Lung (tissue), 12 donors: ENCODE results near the gene HNRNPR. TPM values are rescaled to one million over a fixed set of nuclear protein-coding genes. Genes with fewer than 3 reads are reported as not detected.
A peak's percentile ranks its signal among the peaks of the same experiment; 100 is the strongest.
"Not testable (repeated sequence)": the region's sequence is repeated elsewhere in the genome, so short reads cannot be mapped to it uniquely, and the experiment has no call there.

Experiments
- ATAC-seq: fragments of 200-7000 bp; cut with Tn5 transposase; one replicate; pipeline ENCODE4 v1.9.1; 2020; ENCODE audit warnings: moderate number of reproducible peaks; ENCODE audit not compliant: insufficient read depth, low FRiP score
- DNase-seq, 3 donors: peaks; one replicate each; pipeline ENCODE4 v3.0.0-alpha.2; 2013 to 2017
- H3K27ac ChIP-seq, 2 donors: one replicate each; pipeline ENCODE4 v1.5.1; 2013; ENCODE audit warnings: mild to moderate bottlenecking in 2 of 2, moderate library complexity in 2 of 2, control low read depth in 1 of 2, inconsistent platforms in 1 of 2, low read depth in 1 of 2, low read length in 1 of 2
- H3K27me3 ChIP-seq, 3 donors: one replicate each; pipeline ENCODE4 v1.5.1; 2013; ENCODE audit warnings: low read length in 2 of 3; ENCODE audit not compliant: control insufficient read depth in 3 of 3, insufficient read depth in 3 of 3
- H3K36me3 ChIP-seq, 4 donors: one replicate each; pipeline ENCODE4 v1.5.1; 2013; ENCODE audit warnings: low read length in 4 of 4, mild to moderate bottlenecking in 1 of 4, moderate library complexity in 1 of 4; ENCODE audit not compliant: control insufficient read depth in 4 of 4, insufficient read depth in 4 of 4
- H3K4me1 ChIP-seq, 5 donors: one replicate each; pipeline ENCODE4 v1.5.1; 2013; ENCODE audit warnings: low read length in 5 of 5, mild to moderate bottlenecking in 2 of 5, moderate library complexity in 1 of 5; ENCODE audit not compliant: control insufficient read depth in 5 of 5, insufficient read depth in 5 of 5
- H3K4me3 ChIP-seq: one replicate; pipeline ENCODE4 v1.5.1; 2013; ENCODE audit warnings: mild to moderate bottlenecking, control low read depth, moderate library complexity
- H3K9ac ChIP-seq, 2 donors: one replicate each; pipeline ENCODE4 v1.5.1; 2013; ENCODE audit warnings: low read length in 2 of 2, control low read depth in 1 of 2; ENCODE audit not compliant: insufficient read depth in 1 of 2
- H3K9me3 ChIP-seq, 4 donors: one replicate each; pipeline ENCODE4 v1.5.1; 2013; ENCODE audit warnings: low read length in 3 of 4, mild to moderate bottlenecking in 1 of 4, moderate library complexity in 1 of 4; ENCODE audit not compliant: control insufficient read depth in 4 of 4, insufficient read depth in 3 of 4
- WGBS, 2 donors: extraction: QIAGEN DNeasy Blood & Tissue Kit; methylation state at CpG; one replicate each; pipeline ENCODE4 v1.1.7; 2013; 5-methylcytosine and 5-hydroxymethylcytosine counted together
- polyA plus RNA-seq, 2 donors: library from polyadenylated mRNA; stranded (reverse); fragments of 200-250 nt; gene quantifications; one replicate each; pipeline ENCODE4 v1.2.1, GENCODE V29; 2013
- total RNA-seq, 2 donors: library from RNA; depleted of rRNA in 1 of 2; stranded (reverse); fragments of >200 nt in 1 of 2; gene quantifications; one replicate each; pipeline ENCODE4 v1.2.1, GENCODE V29; 2014 to 2021
- TF ChIP-seq, protein P1 (sequence below): IDR thresholded peaks from 2 replicates; pipeline ENCODE4 v1.5.1; 2012; ENCODE audit warnings: mild to moderate bottlenecking; ENCODE audit errors: control extremely low read depth, extremely low read depth
- donor health status: control.
- donor health status: control.
- donor health status: Bipolar disorder and iron deficiency.
- donor health status: healthy.
- donor health status: DM: yes; HTN: yes; CAD: no.

Gene HNRNPR
- total and polyA plus RNA-seq, 4 donors: 54.2 to 147 (median 94.9) TPM

DNA sequence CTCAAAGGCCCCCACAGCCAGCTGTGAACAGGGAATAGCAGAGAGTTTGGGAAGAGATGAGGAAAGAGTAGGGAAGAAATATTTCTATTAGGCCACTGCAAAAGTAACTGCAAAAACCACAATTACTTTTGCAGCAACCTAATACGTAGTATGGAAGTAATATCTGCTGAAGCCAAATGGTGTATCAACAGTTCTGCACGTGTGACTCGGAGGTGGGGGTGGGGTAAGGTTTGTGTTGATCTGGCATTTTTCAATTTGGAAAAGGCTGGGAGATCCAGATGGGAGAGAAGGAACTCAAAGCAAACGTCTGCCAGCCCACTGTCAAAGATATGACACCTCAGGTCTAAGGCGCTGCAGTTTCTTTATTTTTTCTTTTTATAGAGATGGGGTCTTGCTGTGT lies 36.6 kb upstream of the HNRNPR start:
- Histone ChIP-seq H3K9me3 (no peaks in the 10 kb centered on the region), H3K27me3 (peaks cover 0 to under 1% (median 0%) of the 10 kb centered on the region in 3 donors), H3K4me1 (peaks cover 0 to 11% (median 0%) of the 10 kb centered on the region in 5 donors), H3K27ac (no peak overlapping the region), H3K4me3 (no peak overlapping the region), H3K36me3 (peaks cover 0 to 5% (median under 1%) of the 10 kb centered on the region in 4 donors), H3K9ac (no peak overlapping the region)
- ATAC-seq (no peak), DNase-seq (no peak)
- 61 to 63% methylated on average over 5 of the region's 5 CpGs for WGBS, 2 donors
- TF ChIP-seq, protein P1, sequence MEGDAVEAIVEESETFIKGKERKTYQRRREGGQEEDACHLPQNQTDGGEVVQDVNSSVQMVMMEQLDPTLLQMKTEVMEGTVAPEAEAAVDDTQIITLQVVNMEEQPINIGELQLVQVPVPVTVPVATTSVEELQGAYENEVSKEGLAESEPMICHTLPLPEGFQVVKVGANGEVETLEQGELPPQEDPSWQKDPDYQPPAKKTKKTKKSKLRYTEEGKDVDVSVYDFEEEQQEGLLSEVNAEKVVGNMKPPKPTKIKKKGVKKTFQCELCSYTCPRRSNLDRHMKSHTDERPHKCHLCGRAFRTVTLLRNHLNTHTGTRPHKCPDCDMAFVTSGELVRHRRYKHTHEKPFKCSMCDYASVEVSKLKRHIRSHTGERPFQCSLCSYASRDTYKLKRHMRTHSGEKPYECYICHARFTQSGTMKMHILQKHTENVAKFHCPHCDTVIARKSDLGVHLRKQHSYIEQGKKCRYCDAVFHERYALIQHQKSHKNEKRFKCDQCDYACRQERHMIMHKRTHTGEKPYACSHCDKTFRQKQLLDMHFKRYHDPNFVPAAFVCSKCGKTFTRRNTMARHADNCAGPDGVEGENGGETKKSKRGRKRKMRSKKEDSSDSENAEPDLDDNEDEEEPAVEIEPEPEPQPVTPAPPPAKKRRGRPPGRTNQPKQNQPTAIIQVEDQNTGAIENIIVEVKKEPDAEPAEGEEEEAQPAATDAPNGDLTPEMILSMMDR: no peak

DNA sequence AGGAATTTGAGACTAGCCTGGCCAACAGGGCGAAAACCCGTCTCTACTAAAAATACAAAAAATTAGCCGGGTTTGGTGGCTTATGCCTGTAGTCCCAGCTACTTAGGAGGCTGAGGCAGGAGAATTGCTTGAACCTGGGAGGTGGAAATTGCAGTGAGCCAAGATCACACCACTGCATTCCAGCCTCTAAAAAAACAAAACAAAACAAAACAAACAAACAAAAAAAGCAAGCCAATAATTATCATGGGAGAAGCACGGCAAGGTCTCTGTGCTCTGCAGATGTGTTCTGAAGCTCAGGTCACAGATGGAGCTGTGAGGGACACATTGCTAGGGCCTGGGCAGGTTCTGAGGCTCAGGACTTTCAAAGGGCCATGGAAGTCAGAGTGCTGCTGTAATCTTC lies 36.2 kb upstream of the HNRNPR start:
- H3K27ac ChIP-seq, H3K9ac ChIP-seq, H3K27me3 ChIP-seq, H3K9me3 ChIP-seq, H3K4me3 ChIP-seq, DNase-seq, ATAC-seq, H3K36me3 ChIP-seq: not testable (repeated sequence)
- peaks cover 0 to 11% (median 0%) of the 10 kb centered on the region in 5 donors for H3K4me1 ChIP-seq
- 68 to 82% methylated on average over 4 of the region's 4 CpGs for WGBS, 2 donors

DNA sequence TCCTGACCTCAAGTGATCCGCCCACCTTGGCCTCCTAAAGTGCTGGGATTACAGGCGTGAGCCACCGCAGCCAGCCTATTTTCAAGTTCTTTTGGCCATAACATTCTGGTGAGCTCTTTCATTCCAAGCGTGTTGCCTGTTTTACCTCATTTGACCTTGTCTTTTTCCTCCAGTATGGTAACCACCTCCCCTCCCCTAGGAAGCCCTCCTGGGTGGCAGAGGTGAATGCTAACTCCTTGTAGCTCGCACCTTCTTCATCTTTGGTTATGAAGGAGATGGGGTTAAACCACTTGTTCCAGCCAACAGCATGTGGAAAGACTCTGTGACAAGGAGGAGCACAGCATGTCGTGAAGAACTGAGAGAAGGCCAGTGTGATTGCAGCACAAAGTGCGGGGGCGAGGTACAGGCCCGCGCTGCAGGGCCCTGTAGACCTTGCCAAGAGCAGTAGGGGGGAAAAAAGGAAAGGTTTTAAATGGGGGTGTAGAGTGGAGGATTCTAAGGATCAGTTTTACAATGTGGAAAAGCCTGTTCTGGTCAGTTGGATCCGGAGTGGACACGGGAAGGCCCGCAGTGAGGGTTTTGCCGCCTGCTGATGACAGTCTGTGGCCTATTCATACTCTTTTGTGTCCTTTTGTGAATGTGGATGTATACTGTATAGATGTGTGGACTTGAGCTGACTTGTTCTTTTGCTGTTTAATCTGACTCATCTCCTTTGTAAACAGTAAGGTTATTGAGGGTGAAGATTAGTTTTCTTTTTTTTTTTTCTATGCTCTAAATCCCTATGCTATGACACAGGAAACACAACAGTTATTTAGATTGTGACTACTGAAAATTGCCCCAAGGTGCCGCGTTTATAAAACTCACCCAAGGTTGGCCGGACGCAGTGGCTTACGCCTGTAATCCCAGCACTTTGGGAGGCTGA lies 33.1 kb upstream of the HNRNPR start:
- TF ChIP-seq, protein P1: no peak
- DNase-seq (no peak), ATAC-seq (peak; percentile 45)
- Histone ChIP-seq H3K9me3 (no peaks in the 10 kb centered on the region), H3K4me1 (peaks cover 0 to 8% (median 0%) of the 10 kb centered on the region in 5 donors), H3K27ac (peak overlapping the region in 1 of 2 donors; percentile 57), H3K4me3 (no peak overlapping the region), H3K36me3 (no peaks in the 10 kb centered on the region), H3K9ac (no peak overlapping the region), H3K27me3 (no peaks in the 10 kb centered on the region)
- WGBS, 2 donors: 74 to 81% methylated on average over 19 of the region's 19 CpGs

- not testable (repeated sequence) for H3K9ac ChIP-seq, H3K9me3 ChIP-seq, H3K4me3 ChIP-seq, ATAC-seq, DNase-seq, H3K36me3 ChIP-seq, H3K27ac ChIP-seq, H3K27me3 ChIP-seq
- 90 to 94% methylated on average over 12 of the region's 12 CpGs for WGBS, 2 donors
- peaks cover 12 to 24% (median 18%) of the 10 kb centered on the region in 5 donors for H3K4me1 ChIP-seq
Measured at GRCh38 chr1:23374079-23374735, 30.1 kb upstream of the HNRNPR start.
